HG02970 (cell line): ENCODE data around the gene PUM1.
"Not testable (repeated sequence)": the region's sequence is repeated elsewhere in the genome, so short reads cannot be mapped to it uniquely, and the experiment has no call there.

ENCODE experiments used
- ATAC-seq: cut with Tn5 transposase; IDR thresholded peaks from one replicate; pipeline ENCODE4 v1.9.1; 2021; ENCODE audit warnings: mild to moderate bottlenecking, moderate library complexity, moderate number of reproducible peaks; ENCODE audit not compliant: unreplicated experiment, low FRiP score

The PUM1 gene

DNA sequence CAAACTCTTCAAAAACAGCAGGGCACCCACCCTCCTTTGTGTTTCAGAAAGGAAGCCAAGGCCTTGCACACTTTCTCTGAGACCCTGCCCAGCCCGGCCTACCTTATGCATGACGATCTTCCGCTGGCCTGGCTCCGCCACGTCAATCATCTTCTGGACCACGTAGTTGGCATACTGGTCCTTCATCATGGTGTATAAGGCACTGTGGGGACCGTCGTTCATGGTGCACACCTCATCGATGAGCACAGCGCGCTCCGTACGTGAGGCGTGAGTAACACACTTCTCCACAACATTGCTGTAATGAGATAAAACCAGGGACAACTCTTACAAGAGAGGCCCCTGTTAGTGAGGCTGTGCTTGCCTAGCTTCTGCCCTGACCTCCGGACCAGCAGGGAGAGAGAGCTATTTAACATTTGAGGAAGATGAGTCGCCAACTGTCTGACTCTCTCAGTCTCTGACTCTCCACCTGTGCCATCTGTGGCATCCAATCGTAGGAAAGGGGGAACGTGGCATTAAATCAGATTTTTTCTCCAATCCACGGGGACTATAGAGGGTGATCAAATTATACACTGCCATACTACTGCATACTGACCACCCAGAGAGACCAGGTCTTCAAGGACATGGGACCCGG lies 128.9 kb downstream of the PUM1 start:
- ATAC-seq: no peak

DNA sequence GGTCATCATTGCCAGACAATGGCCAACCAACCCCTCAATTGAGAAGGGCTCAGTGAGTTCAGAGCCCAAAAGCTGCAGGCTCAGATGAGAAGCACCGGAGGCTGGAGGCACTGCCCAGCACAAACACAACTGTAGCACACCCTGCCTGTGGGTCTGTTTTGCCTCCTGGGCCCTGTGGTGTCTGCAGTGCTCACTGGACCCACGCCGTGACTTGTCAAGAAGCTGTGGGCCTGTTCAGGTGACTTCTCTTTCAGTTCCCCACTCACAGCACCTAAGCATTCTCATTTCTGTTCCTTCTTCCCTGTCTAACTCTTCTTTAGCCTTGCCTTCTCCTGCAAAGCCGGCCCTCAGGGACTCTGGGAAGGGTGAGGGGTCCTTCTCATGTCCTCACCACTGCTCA lies 129.8 kb downstream of the PUM1 start:
- not testable (repeated sequence) for ATAC-seq

- no peak for ATAC-seq
Observed at GRCh38 chr1:30934613-30935012, 130.9 kb downstream of the PUM1 start.

- no peak for ATAC-seq
Observed at GRCh38 chr1:30933874-30934252, 131.7 kb downstream of the PUM1 start.

DNA sequence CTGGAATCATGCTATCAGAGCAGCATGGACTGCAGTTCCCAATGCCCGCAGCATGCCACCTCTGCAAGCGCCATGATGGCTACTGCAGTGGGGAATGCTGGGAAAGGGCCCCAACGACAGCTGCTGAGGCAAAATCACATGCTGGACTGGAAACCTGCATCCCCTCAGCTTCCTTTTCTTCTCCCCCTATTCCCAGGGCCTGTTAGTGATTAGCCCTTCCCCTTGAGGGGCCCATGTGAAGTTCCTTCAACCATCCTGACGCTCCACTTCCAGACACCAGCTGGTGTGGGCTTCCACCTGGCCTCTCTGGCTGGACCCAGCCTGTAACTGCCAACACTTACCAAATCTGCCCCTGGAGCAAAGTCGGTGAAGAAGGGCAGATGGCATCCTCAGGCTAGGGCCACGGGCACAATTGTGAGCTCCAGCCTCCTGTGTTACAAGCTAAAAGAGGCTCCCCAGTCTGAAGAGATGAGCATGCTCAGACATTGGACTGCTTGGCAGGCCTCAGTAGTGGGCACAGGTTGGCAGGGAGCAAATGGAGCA lies 134.8 kb downstream of the PUM1 start:
- ATAC-seq: no peak

- no peak for ATAC-seq
Observed at GRCh38 chr1:30929944-30930525, 135.5 kb downstream of the PUM1 start.

GRCh38 chr1:30929135-30929889 lies 136.2 kb downstream of the PUM1 start:
- no peak for ATAC-seq

DNA sequence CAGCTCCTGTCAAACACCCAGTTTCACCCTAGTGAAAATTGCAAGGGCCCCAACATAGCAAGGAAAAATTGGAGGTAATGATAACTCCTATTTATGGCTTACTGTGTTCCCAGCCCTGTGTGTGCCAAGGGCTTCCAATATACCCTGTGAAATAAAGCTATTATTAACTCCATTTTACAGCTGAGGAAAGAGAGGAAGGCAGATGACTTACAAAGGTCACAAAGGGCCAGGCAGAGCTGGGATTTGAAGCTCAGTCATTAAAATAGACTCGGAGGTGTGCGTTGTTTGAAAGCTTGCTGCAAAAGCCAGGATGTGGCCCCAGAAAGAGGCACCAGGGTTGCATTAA lies 136.8 kb downstream of the PUM1 start:
- no peak for ATAC-seq

DNA sequence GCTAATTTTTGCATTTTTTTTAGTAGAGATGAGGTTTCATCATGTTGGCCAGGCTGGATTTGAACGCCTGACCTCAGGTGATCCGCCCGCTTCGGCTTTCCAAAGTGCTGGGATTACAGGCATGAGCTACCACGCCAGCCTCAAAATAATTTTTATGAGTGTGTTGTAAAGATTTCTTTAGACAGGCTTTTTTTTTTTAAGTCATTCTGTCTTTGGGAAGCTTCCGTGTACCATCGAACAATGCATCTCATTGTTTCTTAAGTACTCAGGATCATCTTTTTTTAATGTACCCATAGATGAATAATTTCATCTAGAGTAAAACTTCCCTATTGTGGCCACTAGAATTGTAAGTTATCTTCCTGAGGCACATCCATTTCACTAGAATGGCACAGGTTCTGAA lies 137.3 kb downstream of the PUM1 start:
- ATAC-seq: no peak

- no peak for ATAC-seq
Observed at GRCh38 chr1:30927448-30927847, 138.1 kb downstream of the PUM1 start.

DNA sequence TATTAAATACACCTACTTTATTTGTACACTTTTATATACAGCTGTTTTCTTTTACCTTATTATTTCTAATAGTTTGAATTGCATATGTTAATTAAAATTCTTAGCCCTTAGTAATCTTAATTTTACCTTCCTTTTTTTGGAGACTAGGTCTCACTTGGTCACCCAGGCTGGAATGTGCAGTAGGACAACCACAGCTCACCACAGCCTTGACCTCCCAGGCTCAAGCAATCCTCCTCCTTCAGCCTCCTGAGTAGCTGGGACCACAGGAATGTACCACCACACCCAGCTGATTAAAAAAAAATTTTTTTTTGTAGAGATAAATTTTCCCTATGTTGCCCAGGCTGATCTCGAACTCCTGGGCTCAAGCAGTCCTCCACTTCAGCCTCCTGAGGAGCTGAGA lies 141.9 kb downstream of the PUM1 start:
- no peak for ATAC-seq

DNA sequence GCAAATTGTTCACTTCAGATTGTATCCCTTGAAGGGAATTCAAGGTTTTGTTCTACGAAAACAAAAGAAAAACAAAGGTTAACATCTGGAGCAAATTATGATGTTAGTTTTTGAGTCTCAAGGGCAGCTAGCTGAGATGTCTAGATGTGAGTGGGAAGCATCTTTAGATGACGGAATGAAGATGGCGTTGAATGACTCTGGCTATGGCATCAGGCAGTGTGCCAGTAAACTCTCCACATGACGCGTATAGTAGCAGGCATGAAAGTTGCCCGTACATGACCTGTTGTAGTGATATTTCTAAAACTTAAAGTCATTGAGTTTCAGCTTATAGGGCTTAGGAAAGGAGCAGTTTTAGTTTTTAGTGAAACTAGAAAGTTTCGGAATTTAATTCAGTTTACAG lies 144.7 kb downstream of the PUM1 start:
- no peak for ATAC-seq

DNA sequence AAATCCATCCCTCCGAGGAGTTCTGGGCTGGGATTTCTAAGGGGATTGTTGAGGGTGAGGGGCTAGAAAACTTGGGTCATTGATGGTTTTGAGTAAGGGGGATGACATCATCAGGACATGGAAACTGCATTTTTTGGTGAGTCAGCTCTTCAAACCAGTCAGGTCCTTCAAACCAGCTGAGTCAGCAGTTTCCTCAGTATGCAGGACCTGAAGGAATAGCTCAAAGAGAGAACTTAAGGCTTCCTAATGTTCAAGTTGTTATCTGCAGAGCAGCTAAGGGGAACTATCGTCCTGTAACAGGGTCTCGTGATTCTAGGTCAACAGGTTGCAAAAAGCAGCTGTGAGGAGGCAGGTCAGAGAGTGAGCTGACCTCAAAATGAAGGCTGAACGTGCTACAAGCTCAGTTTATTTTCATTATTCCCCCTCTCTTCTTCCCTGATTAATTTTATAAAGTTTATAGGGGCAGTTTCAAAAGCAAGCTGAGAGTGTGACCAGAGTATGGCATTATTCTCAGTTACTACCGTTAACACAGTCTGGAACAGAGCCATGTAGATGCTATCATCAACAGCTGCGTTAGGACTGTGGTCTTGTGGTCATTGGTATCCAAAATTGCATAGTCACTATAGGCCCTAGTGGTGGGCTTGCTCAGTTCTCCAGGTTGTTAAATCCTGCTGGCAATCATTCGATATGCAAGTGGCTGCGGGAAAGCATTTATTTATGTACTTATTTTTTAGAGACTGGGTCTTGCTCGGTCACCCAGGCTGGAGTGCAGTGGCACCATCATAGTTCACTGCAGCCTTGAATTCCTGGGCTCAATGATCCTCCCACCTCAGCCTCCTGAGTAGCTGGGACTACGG lies 146.3 kb downstream of the PUM1 start:
- no peak for ATAC-seq

- no peak for ATAC-seq
Observed at GRCh38 chr1:30916296-30916695, 149.2 kb downstream of the PUM1 start.

- no peak for ATAC-seq
Observed at GRCh38 chr1:30915491-30916230, 149.9 kb downstream of the PUM1 start.

DNA sequence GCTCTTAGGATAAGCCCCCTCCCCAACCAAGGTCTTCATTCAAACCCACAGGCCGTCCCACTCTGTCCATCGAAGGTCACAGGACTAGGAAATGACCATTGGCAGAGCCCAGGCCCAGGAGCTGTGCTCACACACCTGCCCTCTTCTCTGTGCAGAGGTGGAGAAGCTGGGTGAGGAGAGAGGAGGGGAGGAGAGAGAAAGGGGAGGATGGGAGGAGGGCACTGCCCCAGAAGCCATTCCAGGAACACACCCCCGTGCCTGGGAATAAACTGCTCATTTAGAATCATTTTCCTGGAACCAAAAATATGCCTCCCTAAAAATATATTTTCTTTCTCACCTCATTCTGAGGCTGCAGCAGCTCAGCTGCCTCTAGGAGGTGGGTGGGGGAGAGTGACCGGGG lies 150.6 kb downstream of the PUM1 start:
- no peak for ATAC-seq

- no peak for ATAC-seq
Observed at GRCh38 chr1:30914587-30914922, 151.0 kb downstream of the PUM1 start.

GRCh38 chr1:30912913-30913652 lies 152.4 kb downstream of the PUM1 start:
- ATAC-seq: no peak

- no peak for ATAC-seq
Observed at GRCh38 chr1:30912224-30912623, 153.3 kb downstream of the PUM1 start.
